ENCODE measurements around the gene ETV6.

Gene ETV6

DNA sequence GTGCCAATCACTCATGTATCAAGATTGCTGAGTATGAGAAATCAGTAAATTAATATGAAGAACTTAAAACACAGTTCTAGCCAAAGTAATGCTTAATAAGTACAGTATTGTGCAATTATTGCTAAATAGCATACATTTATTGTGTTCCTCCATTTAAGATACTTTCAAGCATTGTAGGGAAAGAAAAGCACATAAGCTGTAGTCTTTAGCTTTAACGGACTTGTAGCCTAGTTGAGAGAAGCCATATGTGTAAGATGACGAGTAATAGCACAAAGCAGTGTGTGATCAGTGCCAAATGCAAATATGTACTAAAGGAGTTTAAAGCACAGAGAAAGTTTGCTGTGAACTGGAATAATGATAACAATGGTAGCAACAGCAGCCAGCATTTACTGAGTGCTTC is 38.1 kb downstream of the ETV6 start:
- no peak for DNase-seq
- Mint-ChIP-seq H3K9me3 (no peaks in the 10 kb centered on the region), H3K4me1 (ENCODE audit: low read depth) (peaks cover 61% of the 10 kb centered on the region), H3K4me3 (no peak overlapping the region), H3K27ac (peak overlapping the region; percentile 44), H3K36me3 (ENCODE audit: low read depth) (peaks cover 20% of the 10 kb centered on the region), H3K27me3 (no peaks in the 10 kb centered on the region)

DNA sequence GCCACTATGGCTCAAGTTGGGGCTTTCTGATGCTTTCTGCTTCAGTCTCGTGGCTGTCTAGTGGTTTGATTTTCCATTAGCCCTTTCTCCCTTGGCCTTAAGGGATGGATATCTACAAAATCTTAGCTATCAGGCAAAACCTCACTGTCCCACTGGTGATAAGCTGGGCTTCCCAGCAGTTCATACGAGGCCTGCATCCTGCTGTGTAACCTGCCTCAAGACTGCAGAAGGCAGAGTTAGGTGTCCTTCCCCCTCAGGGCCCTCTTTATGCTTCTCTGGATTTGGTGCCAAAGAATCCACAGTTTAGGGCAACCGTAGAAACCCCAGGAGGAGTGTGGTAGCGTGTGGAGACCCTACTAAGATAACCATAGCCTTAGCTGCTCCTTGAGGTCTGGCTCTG is 38.9 kb downstream of the ETV6 start:
- peaks cover 57% of the 10 kb centered on the region for H3K4me1 Mint-ChIP-seq (ENCODE audit: low read depth)
- no peaks in the 10 kb centered on the region for H3K9me3 Mint-ChIP-seq
- H3K27me3 Mint-ChIP-seq: no peaks in the 10 kb centered on the region
- no peak overlapping the region for H3K4me3 Mint-ChIP-seq
- H3K27ac Mint-ChIP-seq: no peak overlapping the region
- peaks cover 19% of the 10 kb centered on the region for H3K36me3 Mint-ChIP-seq (ENCODE audit: low read depth)
- DNase-seq: no peak

DNA sequence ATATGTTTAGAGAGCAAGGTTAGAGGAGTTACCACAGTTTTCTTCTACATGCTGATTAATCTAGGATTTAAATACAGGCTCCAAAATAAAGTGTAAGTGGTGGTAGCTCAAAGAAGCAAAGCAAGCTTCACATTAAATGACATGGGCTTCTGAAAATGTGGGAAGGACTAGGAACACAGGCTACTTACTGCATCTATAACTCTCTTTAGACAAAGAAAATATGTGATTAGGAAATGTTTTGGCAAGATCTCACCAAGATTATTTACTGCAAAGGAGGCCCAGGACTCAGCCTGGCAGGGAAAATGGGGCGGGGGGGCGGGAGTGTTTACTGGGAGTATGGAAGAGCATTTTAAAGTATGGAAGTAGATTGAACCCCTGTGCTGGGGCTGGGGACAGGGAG is 39.4 kb downstream of the ETV6 start:
- no peak overlapping the region for H3K4me3 Mint-ChIP-seq
- no peaks in the 10 kb centered on the region for H3K9me3 Mint-ChIP-seq
- H3K27me3 Mint-ChIP-seq: no peaks in the 10 kb centered on the region
- H3K36me3 Mint-ChIP-seq (ENCODE audit: low read depth): peaks cover 18% of the 10 kb centered on the region
- DNase-seq: no peak
- H3K4me1 Mint-ChIP-seq (ENCODE audit: low read depth): peaks cover 52% of the 10 kb centered on the region
- H3K27ac Mint-ChIP-seq: no peak overlapping the region

DNA sequence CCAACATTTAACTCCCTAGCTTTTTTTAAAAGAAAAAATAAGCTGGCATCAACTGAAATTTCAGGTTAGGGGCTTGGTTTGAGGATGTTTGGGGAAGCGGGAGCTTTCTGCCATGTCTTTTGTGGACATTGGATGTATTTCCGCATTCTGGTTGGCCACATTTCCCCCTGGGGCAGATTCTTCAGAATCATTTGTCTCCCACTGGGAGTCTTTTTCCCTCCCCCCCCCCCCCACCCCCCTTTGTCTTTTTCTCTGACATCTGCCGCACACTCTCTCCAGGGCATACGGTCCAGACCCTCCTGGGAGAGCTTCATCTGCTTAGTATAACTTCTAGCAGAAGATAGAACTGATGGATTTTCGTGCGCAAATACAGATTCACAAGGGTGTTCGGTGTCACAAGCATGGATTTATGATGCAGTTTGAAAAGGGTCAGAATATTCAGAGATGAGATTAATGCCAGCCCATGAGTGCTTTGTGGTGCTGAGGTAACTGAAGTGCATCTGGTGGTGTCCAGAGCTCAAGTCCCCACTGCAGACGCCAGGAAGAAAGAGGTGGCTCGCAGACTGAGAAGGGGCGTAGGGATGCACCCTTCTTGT is 40.2 kb downstream of the ETV6 start:
- H3K4me3 Mint-ChIP-seq: no peak overlapping the region
- H3K9me3 Mint-ChIP-seq: no peaks in the 10 kb centered on the region
- H3K36me3 Mint-ChIP-seq (ENCODE audit: low read depth): peaks cover 21% of the 10 kb centered on the region
- no peaks in the 10 kb centered on the region for H3K27me3 Mint-ChIP-seq
- H3K27ac Mint-ChIP-seq: no peak overlapping the region
- no peak for DNase-seq
- H3K4me1 Mint-ChIP-seq (ENCODE audit: low read depth): peaks cover 51% of the 10 kb centered on the region

DNA sequence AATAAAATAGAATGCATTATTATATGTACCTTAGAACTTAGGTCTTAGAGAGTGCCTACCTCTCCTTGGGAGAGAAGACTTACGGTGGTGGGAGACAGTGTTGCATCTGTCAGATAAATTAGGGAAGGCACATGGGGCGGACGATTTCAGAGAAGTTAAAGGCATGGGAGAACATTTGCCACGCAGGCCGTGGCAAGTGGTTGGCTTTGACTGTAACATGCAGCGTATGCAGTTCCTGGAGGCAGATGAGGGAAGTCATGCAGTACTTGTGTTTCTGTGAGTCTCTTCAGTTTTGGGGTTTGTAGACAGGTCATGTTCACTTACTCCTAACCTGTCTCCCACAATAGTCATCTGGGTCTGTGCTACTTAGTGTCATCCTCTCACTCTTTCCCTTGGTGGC is 43.6 kb downstream of the ETV6 start:
- Mint-ChIP-seq H3K36me3 (ENCODE audit: low read depth) (peaks cover 43% of the 10 kb centered on the region), H3K27ac (no peak overlapping the region), H3K4me3 (no peak overlapping the region), H3K27me3 (no peaks in the 10 kb centered on the region), H3K9me3 (no peaks in the 10 kb centered on the region), H3K4me1 (ENCODE audit: low read depth) (peaks cover 61% of the 10 kb centered on the region)
- no peak for DNase-seq

DNA sequence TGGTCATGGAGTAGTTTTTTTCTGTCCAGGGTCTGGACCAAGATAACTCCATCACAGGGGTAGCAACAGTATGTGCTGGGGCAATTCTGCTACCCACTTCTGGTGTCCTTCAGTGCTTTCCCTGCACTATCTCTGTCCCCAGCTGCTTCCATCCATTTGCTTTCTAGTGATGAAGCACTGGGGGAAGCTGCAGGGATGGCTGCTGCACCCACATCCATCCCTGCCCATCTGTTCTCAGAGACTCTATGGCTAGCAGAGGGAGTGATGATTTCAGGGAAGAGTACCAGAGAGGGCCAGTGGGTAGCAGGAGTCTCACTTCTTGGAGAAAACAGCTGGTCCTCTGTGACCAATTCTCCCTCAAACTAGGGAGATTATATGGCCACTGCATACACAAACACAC is 44.1 kb downstream of the ETV6 start:
- Mint-ChIP-seq H3K4me3 (no peak overlapping the region), H3K4me1 (ENCODE audit: low read depth) (peaks cover 62% of the 10 kb centered on the region), H3K27me3 (no peaks in the 10 kb centered on the region), H3K36me3 (ENCODE audit: low read depth) (peaks cover 43% of the 10 kb centered on the region), H3K27ac (no peak overlapping the region), H3K9me3 (no peaks in the 10 kb centered on the region)
- no peak for DNase-seq

DNA sequence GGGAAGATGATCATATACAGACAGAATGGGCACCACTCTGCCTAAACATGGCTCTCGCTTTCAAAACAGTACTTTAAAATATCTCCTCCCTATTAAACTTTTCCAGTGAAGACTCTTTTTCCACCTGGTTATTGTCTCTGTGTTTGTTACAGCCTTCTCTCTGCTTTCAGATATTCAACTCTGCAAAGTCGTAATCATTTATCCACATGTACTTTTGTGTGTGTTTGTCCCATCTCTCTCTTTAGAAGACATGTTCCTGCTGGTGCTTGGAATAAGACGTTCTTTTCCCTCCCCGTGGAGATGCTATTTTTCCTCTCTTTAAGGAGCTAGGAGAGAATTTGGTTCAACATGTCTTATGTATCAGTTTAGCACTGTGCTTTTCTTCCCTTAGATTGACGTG is 45.1 kb downstream of the ETV6 start:
- peaks cover 60% of the 10 kb centered on the region for H3K4me1 Mint-ChIP-seq (ENCODE audit: low read depth)
- H3K36me3 Mint-ChIP-seq (ENCODE audit: low read depth): peaks cover 41% of the 10 kb centered on the region
- no peaks in the 10 kb centered on the region for H3K9me3 Mint-ChIP-seq
- H3K27me3 Mint-ChIP-seq: no peaks in the 10 kb centered on the region
- no peak overlapping the region for H3K27ac Mint-ChIP-seq
- H3K4me3 Mint-ChIP-seq: no peak overlapping the region
- DNase-seq: no peak

DNA sequence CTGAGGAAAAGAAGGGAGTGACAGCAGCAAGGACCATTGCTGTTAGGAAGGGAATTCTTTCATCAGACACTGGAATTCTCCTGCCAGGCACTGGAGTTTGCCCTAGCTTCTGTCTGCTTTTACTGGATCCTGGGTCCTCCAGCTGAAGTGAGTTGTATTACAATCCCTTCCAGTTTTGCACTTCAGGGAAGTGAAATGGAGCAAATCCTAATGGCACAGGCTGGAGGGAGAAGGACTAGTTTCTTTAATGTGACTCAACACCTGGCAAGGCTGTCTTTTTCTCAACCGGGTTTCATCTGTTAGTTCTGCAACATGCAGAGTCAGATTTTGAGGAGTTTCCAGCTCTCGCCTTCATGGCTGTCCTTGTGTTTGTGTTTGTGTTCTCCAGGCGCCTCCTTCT is 45.8 kb downstream of the ETV6 start:
- Mint-ChIP-seq H3K4me1 (ENCODE audit: low read depth) (peaks cover 58% of the 10 kb centered on the region), H3K4me3 (no peak overlapping the region), H3K27ac (no peak overlapping the region), H3K9me3 (no peaks in the 10 kb centered on the region), H3K36me3 (ENCODE audit: low read depth) (peaks cover 36% of the 10 kb centered on the region), H3K27me3 (no peaks in the 10 kb centered on the region)
- DNase-seq: no peak

DNA sequence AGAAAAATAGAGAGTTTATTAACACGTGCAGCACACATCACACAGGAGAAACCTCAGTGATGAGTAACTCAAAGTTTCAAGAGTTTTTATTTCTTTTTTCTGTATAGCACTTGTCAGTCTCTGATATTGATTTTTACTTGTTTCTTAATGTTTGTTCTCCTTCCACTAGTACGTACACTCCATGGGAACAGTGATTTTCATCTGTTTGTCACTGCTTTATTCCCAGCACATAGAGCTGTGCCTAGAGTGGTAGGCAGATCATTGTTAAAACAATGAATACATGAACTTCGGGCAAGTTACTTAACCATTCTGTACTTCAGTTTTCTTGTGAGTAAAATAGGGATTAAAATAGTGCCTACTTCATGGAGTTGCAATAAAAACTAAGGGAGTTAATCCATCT is 46.6 kb downstream of the ETV6 start:
- Mint-ChIP-seq H3K27ac (no peak overlapping the region), H3K27me3 (no peaks in the 10 kb centered on the region), H3K4me1 (ENCODE audit: low read depth) (peaks cover 58% of the 10 kb centered on the region), H3K36me3 (ENCODE audit: low read depth) (peaks cover 32% of the 10 kb centered on the region), H3K4me3 (no peak overlapping the region), H3K9me3 (no peaks in the 10 kb centered on the region)
- DNase-seq: no peak

DNA sequence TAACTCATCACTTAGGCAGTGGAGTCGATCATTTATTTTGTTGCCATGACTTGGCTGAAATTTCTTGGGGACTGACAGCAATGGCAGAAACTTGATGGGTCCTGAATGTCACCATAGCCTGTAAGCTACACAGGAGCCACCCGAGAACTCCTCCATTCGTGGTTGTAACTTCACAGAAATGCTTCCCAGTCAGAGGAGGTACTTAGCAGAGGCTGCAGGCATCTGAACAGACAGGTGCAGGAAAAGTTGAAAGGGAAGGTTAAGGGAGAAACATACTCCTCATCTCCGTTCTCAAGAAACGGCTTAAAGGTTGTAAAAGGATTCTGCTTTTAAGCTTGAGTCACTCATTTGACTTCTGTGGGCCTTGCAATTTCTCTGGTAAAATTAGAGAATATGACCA is 47.7 kb downstream of the ETV6 start:
- Mint-ChIP-seq H3K9me3 (no peaks in the 10 kb centered on the region), H3K27ac (no peak overlapping the region), H3K27me3 (no peaks in the 10 kb centered on the region), H3K4me3 (no peak overlapping the region), H3K4me1 (ENCODE audit: low read depth) (peaks cover 65% of the 10 kb centered on the region), H3K36me3 (ENCODE audit: low read depth) (peaks cover 30% of the 10 kb centered on the region)
- DNase-seq: no peak

DNA sequence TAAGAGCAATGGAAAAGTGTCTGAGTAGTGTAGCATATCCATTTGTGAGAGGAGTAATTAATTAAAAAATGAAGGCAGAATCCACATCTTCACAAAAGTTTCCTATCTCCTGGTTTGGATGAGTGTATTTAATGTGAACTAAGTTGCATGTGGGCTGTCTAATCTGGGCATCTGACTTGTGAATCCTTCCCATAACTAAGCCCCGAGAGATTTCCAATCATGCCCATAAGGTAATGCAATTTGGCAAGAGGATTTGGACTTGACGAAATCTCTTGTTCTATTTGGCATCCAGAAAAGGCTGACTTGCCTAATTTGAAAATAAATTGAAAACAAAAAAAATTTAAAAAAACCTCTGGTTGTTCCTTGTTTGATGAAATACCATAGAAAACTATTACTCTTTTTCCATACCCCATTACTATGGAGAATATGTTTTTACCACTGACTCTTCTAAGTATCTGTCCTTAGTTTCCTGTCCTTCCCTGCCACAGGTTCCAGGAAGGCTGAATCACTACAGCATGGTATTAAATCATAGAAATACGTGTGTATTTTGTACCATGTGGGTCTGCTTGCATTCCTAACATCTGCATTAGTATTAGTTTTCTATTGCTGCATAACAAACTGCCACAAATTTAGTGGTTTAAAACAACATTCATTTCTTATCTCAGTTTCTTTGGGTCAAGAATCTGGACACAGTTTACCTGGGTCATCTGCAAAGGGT is 48.4 kb downstream of the ETV6 start:
- Mint-ChIP-seq H3K36me3 (ENCODE audit: low read depth) (peaks cover 26% of the 10 kb centered on the region), H3K27me3 (no peaks in the 10 kb centered on the region), H3K9me3 (no peaks in the 10 kb centered on the region), H3K27ac (no peak overlapping the region), H3K4me1 (ENCODE audit: low read depth) (peaks cover 67% of the 10 kb centered on the region), H3K4me3 (no peak overlapping the region)
- no peak for DNase-seq

DNA sequence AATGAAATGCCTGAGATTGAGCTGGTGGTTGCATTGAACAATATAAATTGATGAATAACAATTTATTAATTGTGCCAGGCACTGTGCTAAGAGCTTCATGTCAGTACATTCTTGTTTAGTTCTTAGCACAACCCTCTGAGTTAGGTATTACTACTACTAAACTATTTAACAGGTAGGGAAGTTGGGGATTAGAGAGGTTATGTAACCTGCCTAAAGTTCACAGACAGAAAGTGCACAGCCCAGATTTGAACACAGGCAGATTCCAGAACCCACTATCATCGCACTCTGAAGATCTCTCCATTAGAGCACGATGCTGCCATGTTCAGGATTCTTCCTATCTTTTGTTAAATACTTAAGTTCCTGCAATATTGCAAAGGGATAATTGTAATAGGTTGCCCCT is 49.3 kb downstream of the ETV6 start:
- no peak overlapping the region for H3K4me3 Mint-ChIP-seq

DNA sequence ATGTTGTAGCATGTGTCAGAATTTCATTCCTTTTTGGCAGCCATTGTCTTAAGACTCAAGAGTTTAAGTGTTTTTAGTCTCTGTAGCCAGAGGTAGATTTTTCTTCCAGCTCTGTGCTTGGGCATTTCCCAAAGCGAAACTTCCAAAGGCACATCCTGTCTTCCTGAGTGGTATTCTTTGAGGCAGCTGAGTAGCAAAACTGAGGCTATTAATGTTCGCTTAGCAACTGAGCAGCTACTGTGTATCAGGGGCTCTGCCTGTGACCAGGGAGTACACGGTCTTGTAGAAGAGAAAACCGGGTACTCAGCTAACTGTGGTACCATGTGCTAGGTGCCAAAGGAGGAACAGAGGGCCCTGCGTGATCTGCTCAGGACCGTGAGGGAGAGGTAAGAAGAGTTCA is 52.0 kb downstream of the ETV6 start:
- no peak for DNase-seq
- Mint-ChIP-seq H3K36me3 (ENCODE audit: low read depth) (peaks cover 23% of the 10 kb centered on the region), H3K27me3 (no peaks in the 10 kb centered on the region), H3K27ac (no peak overlapping the region), H3K4me3 (no peak overlapping the region), H3K4me1 (ENCODE audit: low read depth) (peaks cover 63% of the 10 kb centered on the region), H3K9me3 (no peaks in the 10 kb centered on the region)

More for the DNA sequence above, 49.3 kb downstream of the ETV6 start:
- Mint-ChIP-seq H3K9me3 (no peaks in the 10 kb centered on the region), H3K27ac (no peak overlapping the region), H3K4me1 (ENCODE audit: low read depth) (peaks cover 71% of the 10 kb centered on the region), H3K36me3 (ENCODE audit: low read depth) (peaks cover 31% of the 10 kb centered on the region), H3K27me3 (no peaks in the 10 kb centered on the region)
- no peak for DNase-seq

DNA sequence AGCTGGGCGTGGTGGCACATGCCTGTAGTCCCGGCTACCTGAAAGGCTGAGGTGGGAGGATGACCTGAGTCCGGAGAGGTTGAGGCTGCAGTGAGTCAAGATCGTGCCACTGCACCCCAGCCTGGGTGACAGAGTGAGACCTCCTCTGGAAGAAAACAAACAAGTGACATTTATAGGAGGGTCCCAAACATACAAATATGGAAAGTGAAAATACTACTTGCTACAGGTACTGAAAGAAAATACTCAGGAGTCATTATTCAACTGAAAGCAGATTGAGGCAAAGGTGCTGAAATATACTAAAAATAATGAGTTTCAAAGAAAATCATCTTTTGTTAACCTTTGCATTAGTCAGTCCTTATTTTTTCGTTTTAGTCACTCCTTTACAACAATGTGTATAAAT is 53.5 kb downstream of the ETV6 start:
- Mint-ChIP-seq H3K4me1 (ENCODE audit: low read depth) (peaks cover 61% of the 10 kb centered on the region), H3K4me3 (peak overlapping the region; percentile 32)
- peak; percentile 56 for DNase-seq

DNA sequence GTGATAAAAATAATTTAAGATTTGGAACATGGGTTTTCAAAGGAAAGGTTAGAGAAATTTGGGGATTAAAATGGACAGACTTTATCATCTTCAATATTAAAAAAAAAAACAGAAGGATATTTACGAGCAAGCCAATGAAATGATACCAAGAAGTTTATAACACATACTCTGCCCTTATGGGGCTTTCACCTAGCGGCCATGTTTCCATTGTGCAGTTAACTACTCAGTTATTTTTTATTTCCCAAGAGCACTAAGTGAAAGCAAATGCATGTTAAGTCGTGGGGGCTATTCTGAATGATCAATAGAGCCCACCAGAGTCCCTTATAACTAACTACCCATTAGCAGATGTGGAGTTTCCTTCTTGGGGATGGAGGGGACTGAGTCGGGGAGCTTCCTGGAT is 53.9 kb downstream of the ETV6 start:
- peaks cover 59% of the 10 kb centered on the region for H3K4me1 Mint-ChIP-seq (ENCODE audit: low read depth)
- H3K27ac Mint-ChIP-seq: peak overlapping the region; percentile 87
- peak overlapping the region; percentile 32 for H3K4me3 Mint-ChIP-seq
- DNase-seq: no peak
- H3K27me3 Mint-ChIP-seq: no peaks in the 10 kb centered on the region
- H3K9me3 Mint-ChIP-seq: no peaks in the 10 kb centered on the region
- H3K36me3 Mint-ChIP-seq (ENCODE audit: low read depth): peaks cover 23% of the 10 kb centered on the region

More for the DNA sequence above, 53.5 kb downstream of the ETV6 start:
- Mint-ChIP-seq H3K27ac (peak overlapping the region; percentile 87), H3K36me3 (ENCODE audit: low read depth) (peaks cover 22% of the 10 kb centered on the region), H3K9me3 (no peaks in the 10 kb centered on the region), H3K27me3 (no peaks in the 10 kb centered on the region)
